Measurements from ENCODE around the gene GRB10. TPM values are rescaled to one million over a fixed set of nuclear protein-coding genes. Genes with fewer than 3 reads are reported as not detected.

Gene GRB10
- total RNA-seq, 3 donors from 2014 or later: 56.8 to 71.1 (median 61.2) TPM

DNA sequence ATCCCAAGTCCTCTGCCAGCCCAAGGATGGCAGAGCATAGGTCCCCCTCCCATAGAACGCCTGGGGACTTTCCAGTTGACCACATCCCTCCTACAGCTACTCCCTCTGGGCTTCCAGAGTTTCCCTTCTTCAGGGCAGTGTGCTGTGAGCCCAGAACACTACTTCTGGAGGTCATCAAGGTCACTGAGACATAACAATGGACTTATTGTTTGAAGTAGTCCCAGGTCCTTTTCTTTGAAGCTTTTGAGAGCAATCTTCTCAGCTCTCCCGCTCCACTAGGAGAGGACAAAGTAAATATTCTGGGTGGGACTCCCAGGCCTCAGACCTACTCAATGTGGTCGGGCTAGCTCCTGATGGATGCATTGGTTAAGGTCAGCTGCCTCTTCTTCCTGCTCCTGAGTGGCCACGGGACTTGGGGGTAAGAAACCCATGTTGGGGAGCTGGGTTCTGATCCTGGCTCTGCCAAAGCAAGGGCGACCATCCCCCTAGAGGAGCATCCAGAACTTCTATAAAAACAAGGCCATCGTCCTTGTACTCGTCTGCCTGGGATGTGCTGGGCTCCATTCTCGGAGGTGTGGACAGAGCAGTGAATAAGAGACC lies 134.0 kb downstream of the GRB10 start:
- Histone ChIP-seq H3K4me1 (no peaks in the 10 kb centered on the region), H3K36me3 (no peaks in the 10 kb centered on the region), H3K4me3 (no peak overlapping the region), H3K27ac (no peak overlapping the region), H3K27me3 (no peaks in the 10 kb centered on the region), H3K9me3 (no peaks in the 10 kb centered on the region)
- TF ChIP-seq, protein P1, sequence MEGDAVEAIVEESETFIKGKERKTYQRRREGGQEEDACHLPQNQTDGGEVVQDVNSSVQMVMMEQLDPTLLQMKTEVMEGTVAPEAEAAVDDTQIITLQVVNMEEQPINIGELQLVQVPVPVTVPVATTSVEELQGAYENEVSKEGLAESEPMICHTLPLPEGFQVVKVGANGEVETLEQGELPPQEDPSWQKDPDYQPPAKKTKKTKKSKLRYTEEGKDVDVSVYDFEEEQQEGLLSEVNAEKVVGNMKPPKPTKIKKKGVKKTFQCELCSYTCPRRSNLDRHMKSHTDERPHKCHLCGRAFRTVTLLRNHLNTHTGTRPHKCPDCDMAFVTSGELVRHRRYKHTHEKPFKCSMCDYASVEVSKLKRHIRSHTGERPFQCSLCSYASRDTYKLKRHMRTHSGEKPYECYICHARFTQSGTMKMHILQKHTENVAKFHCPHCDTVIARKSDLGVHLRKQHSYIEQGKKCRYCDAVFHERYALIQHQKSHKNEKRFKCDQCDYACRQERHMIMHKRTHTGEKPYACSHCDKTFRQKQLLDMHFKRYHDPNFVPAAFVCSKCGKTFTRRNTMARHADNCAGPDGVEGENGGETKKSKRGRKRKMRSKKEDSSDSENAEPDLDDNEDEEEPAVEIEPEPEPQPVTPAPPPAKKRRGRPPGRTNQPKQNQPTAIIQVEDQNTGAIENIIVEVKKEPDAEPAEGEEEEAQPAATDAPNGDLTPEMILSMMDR (IDR thresholded peaks at IDR 0.05): no peak
- TF ChIP-seq POLR2A (IDR thresholded peaks at IDR 0.05) (no peak), POLR2AphosphoS5 (IDR thresholded peaks at IDR 0.05) (no peak)
- DNase-seq (ENCODE audit: low spot score in 2 of 2): no peak
- intact Hi-C loops (cut with DNase I; ENCODE audit: low total_unique reads): no loop called here

- DNase-seq (ENCODE audit: low spot score in 2 of 2): no peak
- TF ChIP-seq POLR2A (IDR thresholded peaks at IDR 0.05) (no peak), POLR2AphosphoS5 (IDR thresholded peaks at IDR 0.05) (no peak)
- TF ChIP-seq, protein P1 (IDR thresholded peaks at IDR 0.05): no peak
- Histone ChIP-seq H3K9me3 (no peaks in the 10 kb centered on the region), H3K27me3 (no peaks in the 10 kb centered on the region), H3K4me3 (no peak overlapping the region), H3K4me1 (no peaks in the 10 kb centered on the region), H3K36me3 (no peaks in the 10 kb centered on the region), H3K27ac (no peak overlapping the region)
- intact Hi-C loops (cut with DNase I; ENCODE audit: low total_unique reads): no loop called here
Observed at GRCh38 chr7:50648076-50648475, 134.6 kb downstream of the GRB10 start.

DNA sequence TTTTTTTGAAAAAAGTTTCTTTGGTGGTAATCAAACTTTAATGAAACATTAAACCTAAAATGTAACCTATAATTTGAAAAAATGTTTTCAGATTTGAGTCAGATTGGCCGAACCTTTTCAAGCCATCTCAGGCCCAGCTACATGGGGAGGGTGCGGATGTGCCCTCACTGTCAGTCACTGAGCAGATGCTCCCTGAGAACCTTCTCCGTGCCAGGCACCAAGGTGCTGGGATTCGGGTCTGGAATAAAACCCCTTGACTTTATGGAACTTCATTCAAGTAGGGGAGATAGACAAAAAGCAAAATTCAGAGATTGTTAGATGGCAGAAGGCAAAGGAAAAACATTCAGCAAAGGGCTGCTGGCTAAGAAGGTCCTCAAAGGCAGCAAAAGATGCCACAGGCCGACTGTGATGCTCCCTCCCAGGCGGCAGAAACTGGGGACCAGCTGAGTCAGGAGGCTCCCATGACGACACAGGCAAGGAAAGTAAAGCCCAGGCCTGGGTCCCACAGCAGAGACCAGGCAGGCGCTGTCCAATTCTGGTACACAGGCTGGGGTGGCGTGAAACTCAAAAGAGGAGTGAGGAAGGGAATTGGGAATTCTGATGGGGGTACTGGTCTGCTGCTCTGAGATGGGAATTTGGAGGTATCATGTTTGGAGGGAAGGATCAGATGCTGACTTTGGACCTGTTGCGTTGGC lies 135.3 kb downstream of the GRB10 start:
- H3K27me3 ChIP-seq: no peaks in the 10 kb centered on the region
- DNase-seq (ENCODE audit: low spot score in 2 of 2): no peak
- no peak for TF ChIP-seq POLR2AphosphoS5 (IDR thresholded peaks at IDR 0.05)
- TF ChIP-seq, protein P1 (IDR thresholded peaks at IDR 0.05): no peak
- no peak for TF ChIP-seq POLR2A (IDR thresholded peaks at IDR 0.05)
- H3K4me3 ChIP-seq: no peak overlapping the region
- H3K9me3 ChIP-seq: no peaks in the 10 kb centered on the region
- H3K4me1 ChIP-seq: no peaks in the 10 kb centered on the region
- intact Hi-C loops (cut with DNase I; ENCODE audit: low total_unique reads): no loop called here
- no peak overlapping the region for H3K27ac ChIP-seq
- no peaks in the 10 kb centered on the region for H3K36me3 ChIP-seq

DNA sequence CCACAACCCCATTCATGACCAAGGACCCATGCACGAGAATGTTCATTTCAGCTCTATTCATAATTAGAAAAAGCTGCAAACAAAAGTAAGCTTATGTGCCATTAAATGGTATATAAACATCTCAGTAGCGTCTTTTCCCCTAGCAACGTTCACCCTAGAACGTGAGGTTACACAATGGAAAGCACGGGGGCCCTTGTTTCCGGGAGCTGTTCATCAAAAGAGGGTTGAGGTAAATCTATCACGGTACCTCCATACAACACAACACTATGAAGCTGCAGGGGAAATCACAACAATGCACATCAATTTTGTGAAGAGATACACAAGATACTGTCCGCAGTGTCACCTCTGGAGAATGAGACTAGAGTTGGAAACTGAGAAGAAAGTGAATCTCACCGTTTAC lies 136.6 kb downstream of the GRB10 start:
- no peaks in the 10 kb centered on the region for H3K36me3 ChIP-seq
- no peak for DNase-seq (ENCODE audit: low spot score in 2 of 2)
- intact Hi-C loops (cut with DNase I; ENCODE audit: low total_unique reads): no loop called here
- H3K9me3 ChIP-seq: no peaks in the 10 kb centered on the region
- no peaks in the 10 kb centered on the region for H3K27me3 ChIP-seq
- H3K4me1 ChIP-seq: no peaks in the 10 kb centered on the region
- H3K4me3 ChIP-seq: no peak overlapping the region
- TF ChIP-seq POLR2AphosphoS5 (IDR thresholded peaks at IDR 0.05) (no peak), POLR2A (IDR thresholded peaks at IDR 0.05) (no peak)
- TF ChIP-seq, protein P1 (IDR thresholded peaks at IDR 0.05): no peak
- H3K27ac ChIP-seq: no peak overlapping the region

DNA sequence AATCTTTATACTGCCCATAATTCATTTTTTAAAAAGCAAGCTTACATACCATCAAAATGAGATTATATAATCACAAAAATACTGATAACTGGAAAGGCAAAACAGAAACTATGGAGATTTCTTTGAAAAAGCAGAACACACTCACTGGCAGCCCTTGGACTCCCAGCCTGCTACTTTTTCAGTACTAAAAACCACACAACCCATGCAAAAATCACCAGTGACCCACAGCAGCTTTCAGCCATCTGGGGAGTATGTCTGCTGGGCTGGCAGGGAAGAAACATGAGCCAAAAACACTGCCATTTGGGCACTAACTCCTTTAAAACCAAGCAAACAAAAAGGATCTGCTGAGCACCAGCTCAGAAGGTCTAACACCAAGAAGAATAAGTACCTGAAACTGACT lies 137.5 kb downstream of the GRB10 start:
- no peak overlapping the region for H3K27ac ChIP-seq
- intact Hi-C loops (cut with DNase I; ENCODE audit: low total_unique reads): no loop called here

More for the DNA sequence above, 137.5 kb downstream of the GRB10 start:
- Histone ChIP-seq H3K27me3 (no peaks in the 10 kb centered on the region), H3K4me1 (no peaks in the 10 kb centered on the region), H3K9me3 (no peaks in the 10 kb centered on the region), H3K36me3 (no peaks in the 10 kb centered on the region), H3K4me3 (no peak overlapping the region)
- TF ChIP-seq POLR2A (IDR thresholded peaks at IDR 0.05): no peak
- TF ChIP-seq, protein P1 (IDR thresholded peaks at IDR 0.05): no peak
- no peak for TF ChIP-seq POLR2AphosphoS5 (IDR thresholded peaks at IDR 0.05)
- DNase-seq (ENCODE audit: low spot score in 2 of 2): no peak

Measured in breast epithelium (tissue), 4 donors.